Gastroesophageal sphincter (tissue), 3 donors: ENCODE data around the gene DKK1.

Source experiments
- CTCF ChIP-seq, 4 experiments: fragments of 200-600 bp in 2 of 4; fragments of 450-650 bp in 2 of 4; sonication (generic) in 1 of 4; IDR thresholded peaks; one replicate each; pipeline ENCODE4 v1.5.1; 2017 to 2019; ENCODE audit warnings: antibody characterized with exemption in 4 of 4, mild to moderate bottlenecking in 2 of 4, moderate library complexity in 2 of 4
- EP300 ChIP-seq: sonication (generic); formaldehyde crosslinking; IDR thresholded peaks from one replicate; pipeline ENCODE4 v1.6.1; 2017; ENCODE audit warnings: antibody characterized with exemption, mild to moderate bottlenecking
- POLR2A ChIP-seq, 2 donors: fragments of 450-650 bp; IDR thresholded peaks; one replicate each; pipeline ENCODE4 v1.6.1; 2017; ENCODE audit warnings: antibody characterized with exemption in 2 of 2, mild to moderate bottlenecking in 2 of 2, moderate library complexity in 1 of 2

- TF ChIP-seq CTCF (IDR thresholded peaks at IDR 0.05) (no peak), POLR2A (IDR thresholded peaks at IDR 0.05) (no peak), EP300 (no peak)
These were observed 23.1 kb downstream of the DKK1 start for GRCh38 chr10:52337225-52337624.
